AG04450 (cell line): Measurements from ENCODE around the gene NRBP1. TPM values are rescaled to one million over a fixed set of nuclear protein-coding genes. Genes with fewer than 3 reads are reported as not detected.

Source experiments
- CTCF ChIA-PET: fragments of 300-600, 350-600 bp; formaldehyde crosslinking; extraction: SDS; loops from one replicate; lab custom pipeline; 2022; ENCODE audit warnings: antibody characterized with exemption, inconsistent platforms; lab: Charles Lee
- POLR2A ChIA-PET: fragments of 350-600 bp; formaldehyde crosslinking; extraction: SDS; loops from one replicate; lab custom pipeline; 2021; ENCODE audit warnings: antibody characterized with exemption, inconsistent platforms; lab: Yijun Ruan, JAX
- DNase-seq: peaks from one replicate; pipeline ENCODE4 v3.0.0-alpha.2; 2011; ENCODE audit warnings: low read depth, low spot score
- H3K27ac ChIP-seq: one replicate; pipeline ENCODE4 v1.5.1; 2012; ENCODE audit warnings: low read depth, low read length, control low read depth
- H3K27me3 ChIP-seq: one replicate; pipeline ENCODE4 v1.6.0; 2012; ENCODE audit warnings: low read length; ENCODE audit not compliant: control insufficient read depth, insufficient read depth
- H3K4me3 ChIP-seq: 2 replicates; pipeline ENCODE4 v1.5.1; 2011; ENCODE audit warnings: mild to moderate bottlenecking, low read depth, low read length, control low read depth
- H3K9me3 ChIP-seq: 2 replicates; pipeline ENCODE4 v1.5.1; 2012; ENCODE audit warnings: low read length; ENCODE audit not compliant: control insufficient read depth, insufficient read depth
- polyA plus RNA-seq: library from polyadenylated mRNA; depleted of rRNA; stranded (reverse); fragments of >200 nt; gene quantifications from 2 replicates; pipeline ENCODE4 v1.2.3, GENCODE V29; 2011
- TF ChIP-seq, protein P1 (sequence below): IDR thresholded peaks from 2 replicates; pipeline ENCODE4 v1.5.1; 2011; ENCODE audit warnings: low read depth, low read length, control low read depth, inconsistent platforms

Gene NRBP1
- polyA plus RNA-seq, 1 experiment = 181 TPM

DNA sequence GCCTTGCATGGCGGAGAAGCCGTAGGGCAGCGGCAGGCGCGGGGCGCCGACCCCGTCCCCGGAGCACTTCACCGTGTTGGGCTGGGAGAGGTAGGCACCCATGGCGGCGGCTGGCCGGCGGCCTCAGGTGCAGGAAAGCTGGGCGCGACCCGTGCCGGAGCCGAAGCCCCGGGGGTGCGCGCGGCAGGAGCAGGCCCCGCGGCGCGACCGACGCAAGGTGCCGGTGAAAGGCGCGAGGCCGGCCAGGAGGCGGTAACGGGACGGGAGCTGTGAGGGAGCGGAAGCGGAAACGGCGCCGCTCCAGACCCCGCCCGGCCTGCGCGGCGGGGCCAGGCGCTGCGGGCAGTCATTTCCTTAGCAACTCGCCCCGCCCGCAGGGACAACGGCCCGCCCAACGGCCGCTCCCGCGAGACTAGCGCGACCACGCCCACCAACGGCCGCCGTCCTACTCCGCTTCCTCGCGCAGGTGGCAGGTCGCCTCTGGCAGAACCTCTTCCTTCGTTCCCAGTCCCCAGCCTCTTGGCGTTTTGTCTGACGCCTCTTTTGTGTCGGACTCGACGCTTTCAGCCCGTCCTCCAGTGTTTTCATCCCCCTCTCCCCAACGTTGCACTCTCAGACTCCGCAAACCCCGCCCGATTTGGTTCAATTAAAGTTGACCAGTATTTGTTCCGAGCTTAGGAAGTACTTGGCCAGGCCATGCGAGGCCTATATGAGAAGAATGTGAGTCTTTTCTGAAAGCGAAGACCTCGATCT is 18.9 kb upstream of the NRBP1 start, which contains the start of gene PPM1G:
PPM1G (minus strand) TSS at position 271 of the 753 bp plus-strand sequence; CDS start at position 102, 169 bp downstream.
- TF ChIP-seq, protein P1, sequence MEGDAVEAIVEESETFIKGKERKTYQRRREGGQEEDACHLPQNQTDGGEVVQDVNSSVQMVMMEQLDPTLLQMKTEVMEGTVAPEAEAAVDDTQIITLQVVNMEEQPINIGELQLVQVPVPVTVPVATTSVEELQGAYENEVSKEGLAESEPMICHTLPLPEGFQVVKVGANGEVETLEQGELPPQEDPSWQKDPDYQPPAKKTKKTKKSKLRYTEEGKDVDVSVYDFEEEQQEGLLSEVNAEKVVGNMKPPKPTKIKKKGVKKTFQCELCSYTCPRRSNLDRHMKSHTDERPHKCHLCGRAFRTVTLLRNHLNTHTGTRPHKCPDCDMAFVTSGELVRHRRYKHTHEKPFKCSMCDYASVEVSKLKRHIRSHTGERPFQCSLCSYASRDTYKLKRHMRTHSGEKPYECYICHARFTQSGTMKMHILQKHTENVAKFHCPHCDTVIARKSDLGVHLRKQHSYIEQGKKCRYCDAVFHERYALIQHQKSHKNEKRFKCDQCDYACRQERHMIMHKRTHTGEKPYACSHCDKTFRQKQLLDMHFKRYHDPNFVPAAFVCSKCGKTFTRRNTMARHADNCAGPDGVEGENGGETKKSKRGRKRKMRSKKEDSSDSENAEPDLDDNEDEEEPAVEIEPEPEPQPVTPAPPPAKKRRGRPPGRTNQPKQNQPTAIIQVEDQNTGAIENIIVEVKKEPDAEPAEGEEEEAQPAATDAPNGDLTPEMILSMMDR = no peak
- peak within 1 kb of the TSS; percentile 31 for H3K27ac ChIP-seq
- ChIA-PET CTCF (interaction anchor here (0.6 to 3.4 kb wide), 5 partner anchors 9 to 274 kb away, joined by 3 to 16 read pairs (median 4); no protein-coding TSS in a partner anchor), POLR2A (interaction anchor here (0.8 to 3.1 kb wide), 5 partner anchors 17 to 219 kb away, joined by 3 to 43 read pairs (median 8); partner anchors contain the start of genes CCDC121, GPN1, NRBP1 and ZNF512)
- peak; percentile 59 for DNase-seq
- H3K9me3 ChIP-seq = peaks cover 2% of the 10 kb centered on the region; the same call in 1 of the 2 replicates
- H3K4me3 ChIP-seq = peak within 1 kb of the TSS; percentile 89
- peaks cover 3% of the 10 kb centered on the region for H3K27me3 ChIP-seq

DNA sequence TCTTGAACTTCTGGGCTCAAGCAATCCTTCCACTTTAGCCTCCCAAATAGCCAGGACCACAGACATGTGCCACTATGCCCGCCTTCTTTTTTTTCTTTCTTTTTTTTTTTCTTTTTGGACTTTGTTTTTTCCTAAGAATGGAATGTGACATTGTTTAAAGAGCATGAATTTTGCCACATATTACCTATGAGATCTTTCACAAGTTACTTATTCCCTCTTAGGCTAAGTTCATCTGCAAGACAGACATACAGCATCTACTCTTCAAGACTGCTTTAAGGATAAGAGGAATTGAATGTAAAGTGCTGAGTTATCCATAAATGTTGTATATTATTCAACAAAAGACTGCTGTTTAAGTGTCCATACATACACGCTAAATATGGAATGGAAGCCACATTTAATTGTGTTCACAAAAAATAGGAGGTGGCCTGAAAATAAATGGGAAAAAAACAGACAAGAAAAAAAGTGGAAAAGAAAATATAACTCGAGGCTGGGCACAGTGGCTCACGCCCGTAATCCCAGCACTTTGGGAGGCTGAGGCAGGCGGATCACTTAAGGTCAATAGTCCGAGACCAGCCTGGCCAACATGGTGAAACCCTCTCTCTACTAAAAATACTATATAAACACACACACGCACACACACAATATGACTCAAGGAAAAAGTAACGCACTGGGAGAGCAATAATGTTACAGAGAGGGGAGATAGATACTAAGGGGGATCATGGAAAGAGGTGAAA is 15.8 kb upstream of the NRBP1 start:
- TF ChIP-seq, protein P1 = no peak
- CTCF ChIA-PET = no interaction called here

DNA sequence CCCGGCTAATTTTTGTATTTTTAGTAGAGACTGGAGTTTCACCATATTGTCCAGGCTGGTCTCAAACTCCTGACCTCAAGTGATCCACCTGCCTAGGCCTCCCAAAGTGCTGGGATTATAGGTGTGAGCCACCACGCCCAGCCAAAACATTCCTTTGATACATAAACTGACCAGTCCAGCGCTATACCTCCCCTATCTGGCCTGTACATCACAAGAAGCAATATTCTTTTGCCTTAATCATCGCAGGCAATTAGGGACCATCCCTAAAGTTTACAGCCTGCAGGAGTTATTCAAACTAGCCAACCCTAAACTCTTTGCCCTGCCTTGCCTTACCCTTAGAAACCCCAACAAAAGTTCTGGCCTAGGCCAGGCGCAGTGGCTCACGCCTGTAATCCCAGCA is 12.3 kb upstream of the NRBP1 start:
- Histone ChIP-seq H3K27ac (no peak overlapping the region), H3K4me3 (no peak overlapping the region), H3K27me3 (peaks cover 3% of the 10 kb centered on the region), H3K9me3 (no peaks in the 10 kb centered on the region)
- ChIA-PET POLR2A (no interaction called here), CTCF (no interaction called here)
- TF ChIP-seq, protein P1 = no peak
- no peak for DNase-seq

More for the DNA sequence above, 15.8 kb upstream of the NRBP1 start:
- peaks cover 2% of the 10 kb centered on the region; the same call in 1 of the 2 replicates for H3K9me3 ChIP-seq
- H3K27ac ChIP-seq = no peak overlapping the region
- POLR2A ChIA-PET = no interaction called here
- DNase-seq = no peak
- no peak overlapping the region for H3K4me3 ChIP-seq
- peaks cover 3% of the 10 kb centered on the region for H3K27me3 ChIP-seq

DNA sequence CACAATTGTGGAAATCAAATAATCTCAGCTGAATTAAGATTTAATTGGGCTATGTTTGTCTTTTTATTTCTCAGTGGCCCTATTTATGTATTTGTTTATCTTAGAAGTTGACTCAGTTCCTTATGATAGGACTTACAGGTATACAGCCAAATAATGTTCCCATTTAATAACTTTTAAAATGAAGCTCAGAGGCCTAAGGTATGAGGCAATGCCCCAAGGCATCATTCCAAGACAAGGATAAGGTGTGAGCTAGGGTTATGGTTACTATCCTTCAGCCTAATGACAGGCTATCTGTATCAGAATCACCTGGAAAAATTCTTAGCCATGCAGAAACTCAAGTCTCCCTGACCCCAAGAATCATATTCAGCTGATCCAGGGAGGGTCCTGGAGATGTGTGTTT is 7.4 kb upstream of the NRBP1 start:
- no peaks in the 10 kb centered on the region for H3K27me3 ChIP-seq
- CTCF ChIA-PET = interaction anchor here (1.4 kb wide), 2 partner anchors 13 to 262 kb away, joined by 5 read pairs; no protein-coding TSS in a partner anchor
- no peak for DNase-seq
- H3K27ac ChIP-seq = no peak overlapping the region
- TF ChIP-seq, protein P1 = no peak
- H3K9me3 ChIP-seq = no peaks in the 10 kb centered on the region
- no peak overlapping the region for H3K4me3 ChIP-seq
- POLR2A ChIA-PET = no interaction called here
